ENCODE measurements around the gene C17orf58.

Gene C17orf58

DNA sequence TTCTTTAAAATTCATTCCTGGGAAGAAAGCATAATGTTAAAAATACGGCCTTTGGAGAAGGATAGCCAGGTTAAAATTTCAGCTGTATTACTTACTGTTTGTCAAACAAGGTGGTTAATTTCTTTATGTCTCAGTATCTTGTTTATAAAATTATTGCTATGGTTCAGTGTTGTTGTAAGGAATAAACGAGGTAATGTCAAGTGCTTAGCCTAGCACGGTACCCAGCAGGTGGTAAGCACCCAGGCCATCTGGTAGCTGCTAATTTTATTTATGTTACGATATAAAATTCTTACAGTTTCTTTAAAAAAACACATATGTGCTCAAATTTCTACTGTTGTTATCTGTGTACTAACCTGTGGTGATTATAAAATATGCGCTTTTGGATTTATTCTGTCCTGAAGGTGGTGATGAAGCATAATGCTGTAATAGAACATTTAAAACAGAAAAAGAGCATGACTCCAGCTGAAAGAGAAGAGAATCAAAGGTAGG lies 48.9 kb downstream of the C17orf58 start:
- DNase-seq, result no peak

DNA sequence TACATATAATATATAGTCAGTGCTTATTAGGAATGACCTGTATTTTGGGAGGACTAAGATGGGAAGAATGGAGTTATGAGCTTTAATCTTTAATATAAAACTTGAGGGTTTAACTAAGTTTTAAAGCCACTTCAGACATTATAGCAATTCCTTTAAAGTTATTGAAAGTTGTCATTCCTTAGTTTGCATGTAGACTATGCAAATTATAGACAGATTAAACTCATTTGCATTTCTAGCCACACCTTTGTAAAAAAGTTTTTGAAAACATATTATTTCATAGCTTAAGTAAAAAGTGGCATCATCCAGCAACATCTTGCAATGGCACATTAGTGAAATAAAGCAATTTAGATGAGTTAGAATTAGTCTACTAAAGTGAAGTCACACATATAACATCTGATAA lies 49.8 kb downstream of the C17orf58 start:
- no peak for DNase-seq

DNA sequence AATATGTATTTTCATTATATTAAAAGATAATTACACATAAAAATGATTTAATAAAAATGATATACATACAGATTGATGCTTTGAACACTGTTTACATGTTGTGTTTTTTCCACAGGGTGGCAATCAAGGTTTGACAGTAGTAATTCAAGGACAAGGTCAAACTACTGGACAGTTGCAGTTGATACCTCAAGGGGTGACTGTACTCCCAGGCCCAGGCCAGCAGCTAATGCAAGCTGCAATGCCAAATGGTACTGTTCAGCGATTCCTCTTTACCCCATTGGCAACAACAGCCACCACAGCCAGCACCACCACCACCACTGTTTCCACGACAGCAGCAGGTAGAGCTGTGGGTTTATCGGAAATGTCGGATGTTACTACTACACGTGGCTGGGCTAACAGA lies 52.2 kb downstream of the C17orf58 start:
- DNase-seq, result no peak

DNA sequence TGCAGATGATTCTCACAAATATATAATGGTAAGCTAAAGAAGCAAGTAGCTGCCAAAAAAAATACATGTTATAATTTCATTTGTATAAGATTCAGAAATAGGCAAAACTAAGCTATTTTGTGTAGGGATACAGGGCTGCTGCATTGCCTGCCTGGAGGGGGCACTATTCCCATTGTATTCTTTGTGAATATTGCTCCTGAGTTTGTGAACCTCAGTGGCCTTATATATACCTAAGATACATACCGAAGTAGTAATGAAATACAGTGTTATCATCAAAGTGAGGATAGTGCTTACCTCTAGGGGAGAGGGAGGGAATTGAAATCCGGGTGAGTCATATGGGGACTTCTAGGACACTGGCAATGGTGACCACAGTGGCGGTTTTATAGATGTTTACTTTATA lies 53.5 kb downstream of the C17orf58 start:
- DNase-seq, result no peak

Measured in activated CD8-positive, alpha-beta memory T cell treated with anti-CD3 and anti-CD28 coated beads for 24 hours (primary cell).